AG09319 (cell line): ENCODE measurements around the gene LLPH.

ENCODE experiments used
- DNase-seq: peaks from one replicate; pipeline ENCODE4 v3.0.0-alpha.2; 2010; ENCODE audit warnings: low read depth; ENCODE audit errors: extremely low read depth
- TF ChIP-seq, protein P1 (sequence below): IDR thresholded peaks from 2 replicates; pipeline ENCODE4 v1.5.1; 2011; ENCODE audit warnings: low read depth, mild to moderate bottlenecking, inconsistent platforms, low read length, moderate library complexity

Gene LLPH

GRCh38 chr12:66113471-66113870, 17.1 kb downstream of the LLPH start:
- DNase-seq = no peak
- TF ChIP-seq, protein P1, sequence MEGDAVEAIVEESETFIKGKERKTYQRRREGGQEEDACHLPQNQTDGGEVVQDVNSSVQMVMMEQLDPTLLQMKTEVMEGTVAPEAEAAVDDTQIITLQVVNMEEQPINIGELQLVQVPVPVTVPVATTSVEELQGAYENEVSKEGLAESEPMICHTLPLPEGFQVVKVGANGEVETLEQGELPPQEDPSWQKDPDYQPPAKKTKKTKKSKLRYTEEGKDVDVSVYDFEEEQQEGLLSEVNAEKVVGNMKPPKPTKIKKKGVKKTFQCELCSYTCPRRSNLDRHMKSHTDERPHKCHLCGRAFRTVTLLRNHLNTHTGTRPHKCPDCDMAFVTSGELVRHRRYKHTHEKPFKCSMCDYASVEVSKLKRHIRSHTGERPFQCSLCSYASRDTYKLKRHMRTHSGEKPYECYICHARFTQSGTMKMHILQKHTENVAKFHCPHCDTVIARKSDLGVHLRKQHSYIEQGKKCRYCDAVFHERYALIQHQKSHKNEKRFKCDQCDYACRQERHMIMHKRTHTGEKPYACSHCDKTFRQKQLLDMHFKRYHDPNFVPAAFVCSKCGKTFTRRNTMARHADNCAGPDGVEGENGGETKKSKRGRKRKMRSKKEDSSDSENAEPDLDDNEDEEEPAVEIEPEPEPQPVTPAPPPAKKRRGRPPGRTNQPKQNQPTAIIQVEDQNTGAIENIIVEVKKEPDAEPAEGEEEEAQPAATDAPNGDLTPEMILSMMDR = no peak

GRCh38 chr12:66111605-66112004, 18.9 kb downstream of the LLPH start:
- TF ChIP-seq, protein P1 = no peak
- no peak for DNase-seq

GRCh38 chr12:66109056-66109455, 21.5 kb downstream of the LLPH start:
- TF ChIP-seq, protein P1 = no peak
- DNase-seq = no peak

GRCh38 chr12:66108386-66108785, 22.2 kb downstream of the LLPH start:
- no peak for DNase-seq
- TF ChIP-seq, protein P1 = no peak

- TF ChIP-seq, protein P1 = peak; percentile 70
- peak; percentile 89 for DNase-seq
These were observed 23.1 kb downstream of the LLPH start for GRCh38 chr12:66107451-66107915.

- TF ChIP-seq, protein P1 = no peak
- no peak for DNase-seq
These were observed 27.3 kb downstream of the LLPH start for GRCh38 chr12:66103016-66103913.

GRCh38 chr12:66092559-66093269, 37.8 kb downstream of the LLPH start:
- DNase-seq = no peak
- TF ChIP-seq, protein P1 = no peak
